NCI-H2029 (cell line): ENCODE measurements around the gene SNRNP200.
"Not testable (repeated sequence)": the region's sequence is repeated elsewhere in the genome, so short reads cannot be mapped to it uniquely, and the experiment has no call there.

Experiments
- DNase-seq: peaks from one replicate; lab custom pipeline; 2025; lab: John Stamatoyannopoulos, UW

SNRNP200 gene

GRCh38 chr2:96274355-96275056 is 30.8 kb downstream of the SNRNP200 start:
- no peak for DNase-seq

GRCh38 chr2:96273763-96274162 is 31.6 kb downstream of the SNRNP200 start:
- DNase-seq: no peak

GRCh38 chr2:96271995-96272394 is 33.4 kb downstream of the SNRNP200 start:
- DNase-seq: no peak

GRCh38 chr2:96267159-96267971 is 38.0 kb downstream of the SNRNP200 start:
- no peak for DNase-seq

GRCh38 chr2:96265840-96266679 is 39.3 kb downstream of the SNRNP200 start, which contains the start of the genes CIAO1 and TMEM127:
Gene CIAO1 (plus strand): TSS chr2:96266225. CDS start chr2:96266351, 126 bp downstream.
Gene TMEM127 (minus strand): TSS chr2:96265997. CDS start chr2:96265381, 616 bp downstream.
- DNase-seq: peak; percentile 97

GRCh38 chr2:96265349-96265839 is 40.0 kb downstream of the SNRNP200 start:
- no peak for DNase-seq

GRCh38 chr2:96264656-96265348 is 40.5 kb downstream of the SNRNP200 start:
- DNase-seq: no peak

GRCh38 chr2:96264086-96264485 is 41.3 kb downstream of the SNRNP200 start:
- DNase-seq: no peak

GRCh38 chr2:96262306-96262705 is 43.0 kb downstream of the SNRNP200 start:
- DNase-seq: no peak

GRCh38 chr2:96261328-96262003 is 43.9 kb downstream of the SNRNP200 start:
- DNase-seq: no peak

- DNase-seq: peak; percentile 93
These were observed 44.7 kb downstream of the SNRNP200 start for GRCh38 chr2:96260387-96261260.

GRCh38 chr2:96259497-96259921 is 45.8 kb downstream of the SNRNP200 start:
- DNase-seq: peak; percentile 64

GRCh38 chr2:96258166-96259022 is 47.0 kb downstream of the SNRNP200 start:
- DNase-seq: no peak

- not testable (repeated sequence) for DNase-seq
These were observed 47.6 kb downstream of the SNRNP200 start for GRCh38 chr2:96257744-96258143.

- DNase-seq: no peak
These were observed 48.7 kb downstream of the SNRNP200 start for GRCh38 chr2:96256611-96257113.

- no peak for DNase-seq
These were observed 50.8 kb downstream of the SNRNP200 start for GRCh38 chr2:96254571-96254970.

GRCh38 chr2:96253006-96253405 is 52.3 kb downstream of the SNRNP200 start:
- DNase-seq: no peak

GRCh38 chr2:96252526-96252925 is 52.8 kb downstream of the SNRNP200 start:
- no peak for DNase-seq
